MCF 10A (cell line): ENCODE results near the gene SLC2A2. TPM values are rescaled to one million over a fixed set of nuclear protein-coding genes. Genes with fewer than 3 reads are reported as not detected.

Experiments used
- BruUV-seq: library from RNA; stranded (reverse); fragments of 400-500 nt; replicated peaks from 2 replicates; lab custom pipeline; 2021; lab: Mats Ljungman, UMichigan
- CTCF ChIA-PET: fragments of 300-600 bp; sonication (Branson Sonifier 250); formaldehyde crosslinking; extraction: SDS; loops from one replicate; lab custom pipeline; 2021; ENCODE audit warnings: antibody characterized with exemption, inconsistent platforms; lab: Yijun Ruan, JAX
- POLR2A ChIA-PET: fragments of 300-600, 350-650 bp; sonication (Branson Sonifier 250); formaldehyde crosslinking; extraction: SDS; loops from one replicate; lab custom pipeline; 2020; ENCODE audit warnings: antibody characterized with exemption, inconsistent platforms; lab: Yijun Ruan, JAX
- DNase-seq: peaks from one replicate; pipeline ENCODE4 v3.0.0-alpha.2; 2018; ENCODE audit not compliant: unreplicated experiment
- H3K27ac Mint-ChIP-seq: one replicate; pipeline ENCODE4 v1.8.0; 2022; ENCODE audit warnings: mild to moderate bottlenecking, low read depth, mixed read lengths; ENCODE audit not compliant: unreplicated experiment
- H3K27me3 Mint-ChIP-seq: one replicate; pipeline ENCODE4 v1.8.0; 2022; ENCODE audit warnings: mixed read lengths; ENCODE audit not compliant: insufficient read depth, unreplicated experiment
- H3K36me3 Mint-ChIP-seq: one replicate; pipeline ENCODE4 v1.8.0; 2022; ENCODE audit warnings: mild to moderate bottlenecking, moderate library complexity, mixed read lengths; ENCODE audit not compliant: insufficient read depth, unreplicated experiment
- H3K4me1 Mint-ChIP-seq: one replicate; pipeline ENCODE4 v1.8.0; 2022; ENCODE audit warnings: mixed read lengths; ENCODE audit not compliant: insufficient read depth, unreplicated experiment
- H3K4me3 Mint-ChIP-seq: one replicate; pipeline ENCODE4 v1.8.0; 2022; ENCODE audit warnings: mild to moderate bottlenecking, moderate library complexity, mixed read lengths; ENCODE audit not compliant: unreplicated experiment
- H3K9me3 Mint-ChIP-seq: one replicate; pipeline ENCODE4 v1.8.0; 2022; ENCODE audit warnings: mixed read lengths; ENCODE audit not compliant: unreplicated experiment
- intact Hi-C: fragments of 100-400 bp; cut with micrococcal nuclease; formaldehyde crosslinking; loops from 2 replicates; pipeline ENCODE4 v1.14.1; 2022
- total RNA-seq: library from RNA; stranded (reverse); gene quantifications from 2 replicates; pipeline ENCODE4 v1.2.3, GENCODE V29; 2022
- TF ChIP-seq, protein P1 (sequence below): fragments of 200-600 bp; IDR thresholded peaks from one replicate; pipeline ENCODE4 v1.8.0; 2022; ENCODE audit warnings: antibody characterized with exemption, mild to moderate bottlenecking; ENCODE audit not compliant: unreplicated experiment

The SLC2A2 gene
- total RNA-seq, 1 experiment from 2014 or later: not detected

DNA sequence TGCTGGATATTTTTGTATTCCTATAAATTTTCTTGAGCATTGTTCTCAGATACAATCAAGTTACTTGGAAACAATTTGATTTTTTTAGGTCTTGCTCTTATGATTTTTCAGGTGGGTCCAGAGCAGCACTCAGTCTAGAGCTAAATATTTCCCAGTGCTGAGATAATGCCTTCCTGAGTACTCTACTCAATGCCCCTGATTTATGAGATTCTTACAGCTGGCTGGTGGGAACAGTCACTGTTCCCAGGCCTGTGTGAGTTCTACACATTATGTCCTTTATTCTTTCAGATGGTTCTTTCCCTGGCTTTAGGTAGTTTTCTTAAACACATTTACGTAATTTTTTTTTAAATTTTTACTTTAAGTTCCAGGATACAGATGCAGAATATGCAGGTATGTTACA is 67.1 kb downstream of the SLC2A2 start:
- intact Hi-C loops: no loop called here
- Mint-ChIP-seq H3K4me1 (no peaks in the 10 kb centered on the region), H3K36me3 (no peaks in the 10 kb centered on the region), H3K27me3 (no peaks in the 10 kb centered on the region), H3K27ac (no peak overlapping the region), H3K9me3 (no peaks in the 10 kb centered on the region), H3K4me3 (no peak overlapping the region)
- BruUV-seq: no TSS peak
- ChIA-PET POLR2A (interaction anchor here (0.7 kb wide), 1 partner anchor 681 kb away, joined by 3 read pairs; no protein-coding TSS in a partner anchor), CTCF (interaction anchor here (0.6 to 1.9 kb wide), 5 partner anchors 73 to 875 kb away, joined by 3 to 13 read pairs (median 5); no protein-coding TSS in a partner anchor)
- no peak for DNase-seq
- TF ChIP-seq, protein P1, sequence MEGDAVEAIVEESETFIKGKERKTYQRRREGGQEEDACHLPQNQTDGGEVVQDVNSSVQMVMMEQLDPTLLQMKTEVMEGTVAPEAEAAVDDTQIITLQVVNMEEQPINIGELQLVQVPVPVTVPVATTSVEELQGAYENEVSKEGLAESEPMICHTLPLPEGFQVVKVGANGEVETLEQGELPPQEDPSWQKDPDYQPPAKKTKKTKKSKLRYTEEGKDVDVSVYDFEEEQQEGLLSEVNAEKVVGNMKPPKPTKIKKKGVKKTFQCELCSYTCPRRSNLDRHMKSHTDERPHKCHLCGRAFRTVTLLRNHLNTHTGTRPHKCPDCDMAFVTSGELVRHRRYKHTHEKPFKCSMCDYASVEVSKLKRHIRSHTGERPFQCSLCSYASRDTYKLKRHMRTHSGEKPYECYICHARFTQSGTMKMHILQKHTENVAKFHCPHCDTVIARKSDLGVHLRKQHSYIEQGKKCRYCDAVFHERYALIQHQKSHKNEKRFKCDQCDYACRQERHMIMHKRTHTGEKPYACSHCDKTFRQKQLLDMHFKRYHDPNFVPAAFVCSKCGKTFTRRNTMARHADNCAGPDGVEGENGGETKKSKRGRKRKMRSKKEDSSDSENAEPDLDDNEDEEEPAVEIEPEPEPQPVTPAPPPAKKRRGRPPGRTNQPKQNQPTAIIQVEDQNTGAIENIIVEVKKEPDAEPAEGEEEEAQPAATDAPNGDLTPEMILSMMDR: no peak

DNA sequence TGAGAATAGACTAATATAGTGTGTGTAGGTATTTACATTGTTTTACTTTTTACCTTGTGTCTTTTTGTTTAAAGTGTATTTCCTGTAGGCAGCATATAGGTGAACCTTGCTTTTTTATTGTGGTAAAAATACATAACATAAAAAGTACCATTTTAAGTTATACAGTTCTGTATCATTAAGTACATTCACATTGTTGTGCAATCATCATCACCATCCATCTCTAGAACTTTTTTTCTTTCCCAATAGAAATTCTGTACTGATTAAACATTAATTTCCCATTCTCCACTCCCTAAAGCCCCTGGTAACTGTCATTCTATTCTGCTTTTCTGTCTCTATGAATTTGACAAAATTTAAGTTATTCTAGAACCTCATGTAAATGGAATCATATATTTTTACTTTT is 69.9 kb downstream of the SLC2A2 start:
- ChIA-PET POLR2A (no interaction called here), CTCF (interaction anchor here (0.6 kb wide), 1 partner anchor 43 kb away, joined by 3 read pairs; no protein-coding TSS in a partner anchor)
- no peak for DNase-seq
- no TSS peak for BruUV-seq
- Mint-ChIP-seq H3K36me3 (no peaks in the 10 kb centered on the region), H3K9me3 (no peaks in the 10 kb centered on the region), H3K4me1 (no peaks in the 10 kb centered on the region), H3K4me3 (no peak overlapping the region), H3K27me3 (no peaks in the 10 kb centered on the region), H3K27ac (no peak overlapping the region)
- TF ChIP-seq, protein P1: no peak
- intact Hi-C loops: no loop called here

DNA sequence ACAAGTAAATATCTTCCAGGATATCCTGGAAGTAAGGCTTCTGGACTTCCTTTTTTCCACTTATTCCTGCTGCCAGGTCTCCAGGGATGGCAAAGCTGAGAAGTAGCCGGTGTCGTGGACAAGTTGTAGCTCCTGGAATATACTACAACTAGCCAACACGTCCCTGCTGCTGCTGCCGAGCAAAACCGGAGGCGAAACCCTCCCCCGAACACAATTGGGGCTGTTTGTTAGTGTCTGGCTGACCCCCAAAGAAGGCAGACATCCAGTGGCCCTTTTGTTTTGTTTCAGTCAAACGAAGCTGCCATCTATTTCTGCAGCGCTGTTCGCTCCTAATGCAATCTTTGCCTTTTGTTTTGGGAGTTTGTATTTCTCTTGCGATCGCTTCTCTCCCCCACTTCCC is 72.8 kb downstream of the SLC2A2 start:
- Mint-ChIP-seq H3K27ac (no peak overlapping the region), H3K4me1 (no peaks in the 10 kb centered on the region), H3K4me3 (no peak overlapping the region), H3K36me3 (no peaks in the 10 kb centered on the region), H3K9me3 (no peaks in the 10 kb centered on the region), H3K27me3 (no peaks in the 10 kb centered on the region)
- ChIA-PET POLR2A (no interaction called here), CTCF (interaction anchor here (0.6 kb wide), 2 partner anchors 14 to 208 kb away, joined by 3 read pairs; no protein-coding TSS in a partner anchor)
- intact Hi-C loops: no loop called here
- no peak for DNase-seq
- no TSS peak for BruUV-seq
- TF ChIP-seq, protein P1: no peak

DNA sequence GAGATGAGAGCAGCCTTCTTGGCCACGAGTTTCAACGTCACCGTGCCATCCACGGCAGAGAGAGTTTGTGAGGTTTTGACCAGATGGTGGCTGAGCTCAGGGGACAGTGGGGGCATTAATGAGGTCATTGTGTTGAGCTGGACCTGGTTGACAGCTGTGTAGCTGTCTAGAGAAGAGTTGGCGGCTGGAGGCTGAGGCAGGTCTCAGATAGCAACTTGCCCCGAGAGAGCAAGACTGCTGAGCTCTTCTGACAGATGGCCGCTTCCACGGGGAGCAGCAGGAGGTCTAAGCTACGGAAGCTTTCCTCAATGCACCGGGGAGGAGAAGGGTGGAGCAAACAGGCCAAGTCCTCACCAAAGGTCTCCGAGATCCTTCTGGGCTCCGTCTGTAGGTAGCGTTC is 73.3 kb downstream of the SLC2A2 start:
- no peak overlapping the region for H3K27ac Mint-ChIP-seq
- BruUV-seq: no TSS peak
- POLR2A ChIA-PET: no interaction called here
- H3K36me3 Mint-ChIP-seq: no peaks in the 10 kb centered on the region
- CTCF ChIA-PET: interaction anchor here (0.6 to 1.2 kb wide), 5 partner anchors 8 to 613 kb away, joined by 3 to 6 read pairs (median 4); no protein-coding TSS in a partner anchor
- no peak for DNase-seq
- no peaks in the 10 kb centered on the region for H3K9me3 Mint-ChIP-seq
- no peaks in the 10 kb centered on the region for H3K27me3 Mint-ChIP-seq
- no peak overlapping the region for H3K4me3 Mint-ChIP-seq
- intact Hi-C loops: no loop called here
- H3K4me1 Mint-ChIP-seq: no peaks in the 10 kb centered on the region
- TF ChIP-seq, protein P1: no peak
